Stimulated activated CD4-positive, alpha-beta T cell treated with anti-CD3 and anti-CD28 coated beads, Interleukin-4, amount 100 ng/mL, for 48 hours (primary cell): Measurements from ENCODE around the gene CRYGN.

ENCODE experiments used
- DNase-seq, 2 donors: peaks; one replicate each; pipeline ENCODE4 v3.0.0-alpha.2; 2020; ENCODE audit warnings: low read depth in 2 of 2

Gene CRYGN

GRCh38 chr7:151406886-151407583 is 32.9 kb downstream of the CRYGN start:
- no peak for DNase-seq

DNA sequence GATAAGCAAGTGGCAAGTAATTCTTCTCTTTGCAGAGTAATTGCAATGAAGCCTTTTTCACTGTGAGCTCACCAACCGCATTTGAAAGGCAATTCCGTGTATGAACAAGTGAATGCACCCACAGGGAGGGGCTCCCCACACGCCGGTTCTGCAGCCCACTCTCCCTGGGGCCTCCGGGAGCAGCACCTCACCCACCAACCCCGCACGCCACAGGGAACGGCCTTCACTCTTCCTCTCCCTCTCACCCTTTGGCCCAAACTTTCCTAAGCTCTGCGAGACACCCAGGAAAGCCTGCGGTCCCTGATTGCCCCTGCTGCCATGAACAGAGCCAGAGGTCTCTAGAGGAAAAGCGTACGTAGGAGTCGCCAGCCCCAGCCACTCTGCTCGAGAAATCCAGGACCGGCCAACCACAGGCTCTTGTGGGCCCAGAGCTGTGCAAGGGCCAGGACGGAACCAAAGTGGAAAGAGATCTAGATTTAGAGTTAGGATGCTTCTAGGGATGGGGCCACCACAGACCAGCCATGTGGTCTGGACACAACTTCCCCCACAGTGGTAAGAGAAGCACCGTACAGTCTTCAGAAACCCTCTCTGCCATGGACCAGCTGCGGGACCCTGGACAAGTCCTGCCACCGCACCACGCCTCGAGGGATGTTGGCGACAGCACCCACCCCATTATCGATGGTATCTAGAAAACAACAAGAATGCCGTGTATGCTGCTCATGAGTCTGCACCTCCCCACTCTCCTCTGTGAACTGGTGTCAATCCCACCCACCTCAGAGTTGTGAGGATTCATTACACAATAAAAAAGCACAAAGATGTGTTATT is 33.7 kb downstream of the CRYGN start:
- DNase-seq: no peak

- no peak for DNase-seq
These were observed 34.4 kb downstream of the CRYGN start for GRCh38 chr7:151405588-151405987.

GRCh38 chr7:151405056-151405455 is 34.9 kb downstream of the CRYGN start:
- no peak for DNase-seq

DNA sequence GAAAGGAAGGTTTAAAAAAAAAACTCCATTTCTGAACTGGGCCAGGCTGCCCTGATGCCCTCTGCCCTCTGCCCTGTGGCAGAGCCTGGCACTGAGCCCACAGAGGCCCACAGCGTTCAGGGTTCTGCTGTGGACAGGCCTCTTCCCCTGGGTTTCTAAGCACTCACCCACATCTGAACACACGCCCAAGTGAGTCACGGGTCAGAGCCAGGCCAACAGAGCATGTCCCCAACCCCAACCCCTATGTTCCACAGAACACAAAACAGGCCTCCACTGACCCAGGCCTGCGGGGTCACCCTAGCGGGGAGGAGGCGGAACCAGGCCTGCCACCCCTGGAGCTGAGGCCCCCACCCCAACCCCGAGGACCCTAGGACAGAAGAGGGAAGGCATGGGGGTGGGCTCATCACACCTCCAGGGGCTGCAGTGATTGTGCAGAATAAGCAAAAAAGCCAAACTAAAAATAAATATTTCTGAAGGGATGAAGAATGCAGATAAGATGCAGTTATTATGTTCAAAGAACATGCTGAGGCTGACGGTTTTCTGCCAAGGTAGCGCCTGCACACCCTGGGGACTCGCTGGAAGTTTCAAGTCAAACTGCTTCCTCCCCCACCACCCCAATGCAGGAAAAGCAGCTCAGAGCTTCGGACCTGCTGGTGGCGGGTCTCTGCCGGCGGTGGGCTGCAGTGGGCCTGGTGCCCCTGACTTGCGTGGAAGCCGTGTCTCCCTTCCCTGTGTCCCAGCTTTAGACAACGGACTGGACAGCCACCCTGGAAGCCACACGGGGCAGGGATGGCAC is 35.5 kb downstream of the CRYGN start:
- DNase-seq: no peak

GRCh38 chr7:151403764-151404163 is 36.2 kb downstream of the CRYGN start:
- no peak for DNase-seq

DNA sequence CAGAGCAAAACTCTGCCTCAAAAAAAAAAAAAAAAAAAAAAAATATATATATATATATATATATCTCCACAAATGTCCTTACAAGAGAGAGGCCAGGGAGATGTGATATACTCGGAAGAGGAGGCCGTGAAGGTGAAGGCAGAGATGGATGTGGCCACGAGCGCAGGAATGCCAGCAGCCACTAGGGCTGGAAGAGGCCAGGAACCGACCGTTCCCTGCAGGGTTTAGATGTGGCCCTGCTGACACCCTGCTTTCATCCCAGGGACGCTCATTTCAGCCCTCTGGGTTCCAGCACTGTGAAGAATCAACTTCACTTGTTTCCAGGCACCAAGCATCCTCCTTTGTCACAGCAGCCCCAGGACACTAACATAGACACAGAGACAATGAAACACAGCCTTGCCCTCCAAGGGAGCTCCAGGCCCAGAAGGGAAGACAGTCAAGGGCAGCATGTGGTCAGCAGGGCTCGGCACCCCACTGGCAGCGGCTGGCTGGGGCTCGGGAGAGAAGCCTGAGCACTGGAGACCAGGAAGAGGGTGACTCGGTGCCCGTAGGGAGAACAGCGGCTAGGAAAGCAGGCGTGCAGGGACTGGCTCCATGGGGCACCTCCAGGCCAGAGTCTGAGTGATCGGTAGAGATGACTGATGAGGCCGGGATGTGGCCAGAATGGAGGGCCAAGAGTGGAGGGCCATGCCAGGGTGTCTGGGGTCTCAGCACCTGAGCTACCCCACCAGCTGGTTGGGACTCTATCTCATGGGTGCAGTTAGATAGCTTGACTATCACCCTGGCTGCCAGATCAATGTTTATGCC is 37.7 kb downstream of the CRYGN start:
- no peak for DNase-seq

- no peak for DNase-seq
These were observed 39.2 kb downstream of the CRYGN start for GRCh38 chr7:151400626-151401315.

DNA sequence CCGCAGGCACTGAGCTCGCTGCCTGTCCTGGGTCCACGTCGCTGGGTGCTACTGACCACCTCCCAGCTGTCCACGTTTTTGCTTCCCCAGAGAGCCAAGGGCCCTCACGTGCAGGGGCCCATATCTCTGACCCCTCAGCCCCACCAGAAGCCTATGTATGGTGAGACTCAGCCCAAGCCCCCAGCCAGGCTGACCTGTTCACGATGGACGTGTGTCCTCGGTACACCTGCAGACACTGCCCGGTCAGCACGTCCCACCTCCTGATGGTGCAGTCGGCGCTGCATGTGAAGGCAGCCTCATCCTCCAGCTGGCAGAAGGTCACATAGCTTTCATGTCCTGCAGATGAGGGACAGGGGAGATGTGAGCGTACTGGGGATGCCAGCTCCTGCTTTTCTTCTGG is 40.0 kb downstream of the CRYGN start:
- no peak for DNase-seq

- no peak for DNase-seq
These were observed 40.7 kb downstream of the CRYGN start for GRCh38 chr7:151399305-151399601.

DNA sequence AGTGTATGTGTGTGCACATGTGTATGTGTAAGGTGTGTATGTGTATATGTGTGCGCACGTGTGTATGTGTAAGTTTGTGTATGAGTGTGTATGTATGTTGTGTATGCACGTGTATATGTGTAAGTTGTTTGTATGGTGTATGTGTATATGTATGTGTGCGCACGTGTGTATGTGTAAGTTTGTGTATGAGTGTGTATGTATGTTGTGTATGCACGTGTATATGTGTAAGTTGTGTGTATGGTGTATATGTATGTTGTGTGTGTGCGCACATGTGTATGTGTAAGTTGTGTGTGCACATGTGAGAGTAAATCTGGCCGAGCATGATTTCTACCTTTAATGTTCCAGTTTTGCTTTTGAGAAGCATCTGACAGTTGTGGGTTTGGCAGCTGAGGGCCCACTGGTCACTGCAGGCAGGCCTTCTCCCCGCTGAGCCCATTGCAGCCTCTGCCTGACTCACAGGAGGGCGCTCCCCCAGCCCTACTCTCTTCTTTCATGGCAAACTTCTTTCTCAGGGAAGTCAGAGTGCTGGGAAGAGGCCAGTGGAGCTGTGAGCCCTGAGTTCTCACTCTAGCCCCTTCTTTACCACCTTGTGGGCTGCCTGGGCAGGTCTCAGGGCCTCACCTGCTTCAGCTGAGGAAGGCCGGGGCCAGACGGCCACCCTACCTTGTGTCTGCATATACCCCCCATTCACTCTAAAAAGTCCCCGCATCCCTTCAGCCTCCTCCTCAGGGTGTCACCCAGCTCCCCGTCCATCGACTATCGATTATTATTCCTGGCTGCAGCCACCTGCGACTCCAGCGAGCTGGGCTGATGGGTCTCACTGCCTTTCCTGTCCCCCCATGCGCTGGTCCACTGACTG is 41.3 kb downstream of the CRYGN start:
- DNase-seq: no peak

DNA sequence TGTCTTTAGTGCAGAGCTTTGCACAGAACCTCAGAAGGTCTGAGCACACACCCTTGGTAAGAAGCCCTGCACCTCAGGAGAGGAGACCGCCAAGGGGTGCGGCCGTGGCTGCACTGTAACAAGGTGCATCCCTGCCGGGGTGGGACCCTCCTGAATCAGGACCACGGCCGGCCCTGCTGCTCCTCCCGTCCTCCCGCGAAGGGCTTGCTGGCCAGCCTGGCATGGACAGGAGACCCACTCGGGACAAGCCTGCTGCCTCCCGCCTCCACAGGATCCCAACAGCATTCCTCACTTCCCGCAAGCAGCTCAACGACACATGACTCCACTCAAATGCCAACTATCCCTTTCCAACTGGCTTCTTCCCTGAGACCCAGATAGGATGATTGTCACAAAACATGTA is 42.9 kb downstream of the CRYGN start:
- DNase-seq: no peak

GRCh38 chr7:151396328-151396970 is 43.5 kb downstream of the CRYGN start:
- no peak for DNase-seq

DNA sequence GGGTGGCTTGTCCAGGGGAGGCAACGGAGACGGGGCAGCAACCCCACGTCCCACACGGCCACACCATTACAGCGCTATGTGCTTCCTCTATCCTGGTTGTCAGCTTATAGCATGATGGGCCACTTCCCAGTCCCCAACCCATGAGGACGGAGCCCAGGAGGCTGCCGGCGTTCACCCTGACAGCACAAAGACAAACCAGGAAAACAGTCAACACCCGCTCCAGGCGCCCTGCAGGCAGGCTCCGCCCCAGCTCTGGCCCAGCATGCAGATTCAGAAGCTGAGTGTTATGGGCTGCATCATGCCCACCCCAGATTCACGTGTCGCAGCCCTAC is 44.9 kb downstream of the CRYGN start:
- DNase-seq: no peak

DNA sequence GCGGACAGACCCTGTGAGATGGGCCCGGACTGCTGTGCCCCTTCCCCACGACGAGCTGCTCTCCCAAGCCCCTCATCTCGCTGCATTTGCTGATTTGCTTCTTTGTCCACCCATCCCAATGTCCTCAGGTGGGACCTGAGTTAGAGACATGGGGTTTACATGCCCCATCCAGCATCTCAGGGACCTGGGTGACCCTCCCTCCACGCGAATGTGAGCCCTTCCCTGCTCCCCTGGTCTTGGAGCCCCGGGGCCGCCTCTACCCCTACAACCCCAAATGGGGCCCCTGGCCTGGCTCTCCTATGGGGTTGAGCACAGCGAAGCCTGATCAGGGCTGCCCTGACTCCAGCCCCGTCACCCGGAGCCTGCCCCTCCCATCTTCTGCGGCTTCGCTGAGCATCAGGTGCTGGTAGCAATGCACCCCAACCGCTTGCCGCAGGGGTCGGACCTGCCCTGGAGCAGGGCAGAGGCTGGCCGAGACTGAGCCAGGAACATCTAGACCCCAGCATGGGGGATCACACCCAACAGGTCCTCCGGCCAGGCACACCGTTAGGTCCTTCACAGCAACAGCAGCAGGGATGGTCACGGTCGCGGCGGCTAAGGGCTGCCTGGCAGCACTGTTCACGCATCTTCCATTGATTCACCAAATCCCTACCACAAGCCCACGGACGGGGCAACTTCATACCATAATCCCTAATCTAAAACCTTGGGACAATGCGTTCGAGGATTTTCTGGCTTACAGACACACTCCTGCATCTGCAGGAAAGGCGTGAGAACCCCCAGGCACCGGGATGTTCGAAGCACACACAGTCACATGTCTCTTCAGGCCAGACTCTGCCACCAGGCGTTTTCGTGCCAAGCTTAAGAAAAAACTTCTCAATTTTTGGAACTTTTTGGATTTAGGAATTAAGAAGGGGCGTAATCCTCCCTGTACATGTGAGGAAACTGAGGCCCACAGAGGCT is 45.6 kb downstream of the CRYGN start:
- no peak for DNase-seq

- no peak for DNase-seq
These were observed 46.6 kb downstream of the CRYGN start for GRCh38 chr7:151393031-151393977.

- no peak for DNase-seq
These were observed 47.5 kb downstream of the CRYGN start for GRCh38 chr7:151392426-151392825.

DNA sequence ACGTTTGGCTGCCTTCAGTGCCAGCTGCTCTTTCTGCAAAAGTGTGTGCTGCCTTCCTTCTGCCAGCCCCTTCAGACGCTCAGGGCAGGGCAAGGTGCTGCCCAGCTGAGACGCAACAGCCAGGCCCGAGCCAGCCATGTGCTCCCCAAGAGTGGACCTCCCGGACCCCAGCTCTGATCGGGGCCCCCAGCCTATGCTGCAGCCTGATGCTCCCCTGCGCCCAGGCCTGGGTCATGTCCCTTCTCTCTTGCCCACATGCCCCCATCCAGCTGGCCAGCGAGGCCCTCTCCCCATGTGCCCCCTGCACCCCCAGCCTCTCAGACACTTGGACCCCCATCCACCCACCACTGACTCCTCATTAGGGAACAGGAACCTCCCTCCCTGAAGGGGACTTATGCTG is 47.9 kb downstream of the CRYGN start:
- no peak for DNase-seq
